SK-N-SH (cell line): ENCODE results near the gene CCR5. TPM values are rescaled to one million over a fixed set of nuclear protein-coding genes. Genes with fewer than 3 reads are reported as not detected.

Source experiments
- CTCF ChIA-PET: fragments of 300-600, 350-600 bp; formaldehyde crosslinking; extraction: SDS; loops from one replicate; lab custom pipeline; 2021; lab: Yijun Ruan, JAX
- POLR2A ChIA-PET: fragments of 350-600 bp; sonication (Branson Sonifier 250); formaldehyde crosslinking; extraction: SDS; loops from one replicate; lab custom pipeline; 2020; ENCODE audit warnings: antibody characterized with exemption, inconsistent platforms; lab: Yijun Ruan, JAX
- DNase-seq: peaks from one replicate; pipeline ENCODE4 v3.0.0; 2012
- H2AFZ ChIP-seq: fragments of 200-600 bp; sonication (generic); 2 replicates; pipeline ENCODE4 v1.8.1; 2016; ENCODE audit warnings: antibody characterized with exemption, mild to moderate bottlenecking, low read depth
- H3F3A ChIP-seq: fragments of 200-600 bp; sonication (generic); replicated peaks from 2 replicates; pipeline ENCODE3; 2016; ENCODE audit warnings: antibody characterized with exemption, mild to moderate bottlenecking; ENCODE audit not compliant: insufficient read depth
- H3K27ac ChIP-seq, 2 experiments: fragments of 200-500 bp in 1 of 2; fragments of 200-600 bp in 1 of 2; sonication (Bioruptor generic) in 1 of 2; sonication (generic), shearing (Covaris generic) in 1 of 2; 2 replicates each; pipeline versions ENCODE4 v1.5.1 to v1.6.1; 2014 to 2016; ENCODE audit warnings: low read depth in 2 of 2, inconsistent platforms in 1 of 2, low read length in 1 of 2, mild to moderate bottlenecking in 1 of 2, mixed read lengths in 1 of 2
- H3K27me3 ChIP-seq: fragments of 200-600 bp; sonication (generic), shearing (Covaris generic); 2 replicates; pipeline ENCODE4 v1.6.1; 2016; ENCODE audit warnings: mixed run types; ENCODE audit not compliant: insufficient read depth
- H3K36me3 ChIP-seq, 2 experiments: fragments of 200-500 bp in 1 of 2; fragments of 200-600 bp in 1 of 2; sonication (Bioruptor generic) in 1 of 2; sonication (generic) in 1 of 2; replicated peaks in 1 of 2; 2 replicates each; pipeline versions ENCODE3 to v1.5.1; 2014 to 2016; ENCODE audit warnings: low read length in 1 of 2, mild to moderate bottlenecking in 1 of 2; ENCODE audit not compliant: insufficient read depth in 2 of 2, control insufficient read depth in 1 of 2
- H3K4me1 ChIP-seq, 2 experiments: fragments of 200-500 bp in 1 of 2; fragments of 200-600 bp in 1 of 2; sonication (Bioruptor generic) in 1 of 2; sonication (generic), shearing (Covaris generic) in 1 of 2; 2 replicates each; pipeline versions ENCODE4 v1.5.1 to v1.6.1; 2014 to 2016; ENCODE audit warnings: low read depth in 1 of 2, low read length in 1 of 2, mixed run types in 1 of 2; ENCODE audit not compliant: insufficient read depth in 2 of 2, control insufficient read depth in 1 of 2
- H3K4me2 ChIP-seq: fragments of 200-600 bp; sonication (generic), shearing (Covaris generic); 2 replicates; pipeline ENCODE4 v1.6.1; 2017; ENCODE audit warnings: mixed run types
- H3K4me3 ChIP-seq, 2 experiments: fragments of 200-500 bp in 1 of 2; fragments of 200-600 bp in 1 of 2; sonication (Bioruptor generic) in 1 of 2; sonication (generic), shearing (Covaris generic) in 1 of 2; 2 replicates each; pipeline versions ENCODE4 v1.5.1 to v1.8.1; 2014 to 2016; ENCODE audit warnings: low read depth in 2 of 2, inconsistent platforms in 1 of 2, low read length in 1 of 2, mild to moderate bottlenecking in 1 of 2, mixed read lengths in 1 of 2, moderate library complexity in 1 of 2
- H3K79me2 ChIP-seq: fragments of 200-600 bp; sonication (generic); 2 replicates; pipeline ENCODE4 v1.8.1; 2017; ENCODE audit warnings: mild to moderate bottlenecking; ENCODE audit not compliant: insufficient read depth
- H3K9ac ChIP-seq: fragments of 200-600 bp; sonication (generic); 2 replicates; pipeline ENCODE4 v1.6.1; 2017; ENCODE audit warnings: mixed run types
- H3K9me2 ChIP-seq: fragments of 200-600 bp; sonication (generic); 2 replicates; pipeline ENCODE4 v1.6.1; 2017; ENCODE audit warnings: mixed run types
- H3K9me3 ChIP-seq: fragments of 200-600 bp; sonication (generic); 2 replicates; pipeline ENCODE4 v1.6.1; 2017; ENCODE audit warnings: mixed run types, mild to moderate bottlenecking, moderate library complexity
- H4K20me1 ChIP-seq: fragments of 200-600 bp; sonication (generic); 2 replicates; pipeline ENCODE4 v1.6.1; 2017; ENCODE audit warnings: mild to moderate bottlenecking, mixed run types; ENCODE audit not compliant: insufficient read depth
- ELF1 ChIP-seq: IDR thresholded peaks from 2 replicates; pipeline ENCODE4 v1.4.0; 2012
- EP300 ChIP-seq, 2 experiments: IDR thresholded peaks; 2 replicates each; pipeline versions ENCODE4 v1.4.0 to v1.6.1; 2012; ENCODE audit warnings: borderline replicate concordance in 1 of 2, low read depth in 1 of 2, low read length in 1 of 2
- FOSL2 ChIP-seq: IDR thresholded peaks from 2 replicates; pipeline ENCODE4 v1.4.0; 2012; ENCODE audit warnings: low read depth, mild to moderate bottlenecking, moderate library complexity, borderline replicate concordance
- FOXJ3 ChIP-seq: sonication (generic); formaldehyde crosslinking; IDR thresholded peaks from 2 replicates; pipeline ENCODE4 v1.5.1; 2020; ENCODE audit warnings: mild to moderate bottlenecking, missing genetic modification reagents
- GATA2 ChIP-seq: sonication (generic); formaldehyde crosslinking; IDR thresholded peaks from 2 replicates; pipeline ENCODE4 v1.5.0; 2020; ENCODE audit warnings: mild to moderate bottlenecking, missing genetic modification reagents
- JUND ChIP-seq: IDR thresholded peaks from 2 replicates; pipeline ENCODE4 v1.4.0; 2012
- NFIC ChIP-seq: IDR thresholded peaks from 2 replicates; pipeline ENCODE4 v1.4.0; 2012; ENCODE audit warnings: borderline replicate concordance
- POLR2AphosphoS5 ChIP-seq: IDR thresholded peaks from 2 replicates; pipeline ENCODE4 v1.6.1; 2012; ENCODE audit warnings: low read depth, low read length
- RCOR1 ChIP-seq: fragments of 150-350 bp; IDR thresholded peaks from 2 replicates; pipeline ENCODE4 v1.6.1; 2017; ENCODE audit warnings: antibody characterized with exemption, low read length
- REST ChIP-seq: IDR thresholded peaks from 2 replicates; pipeline ENCODE4 v1.6.1; 2012; ENCODE audit warnings: mild to moderate bottlenecking, low read depth, low read length, moderate library complexity
- RFX5 ChIP-seq: IDR thresholded peaks from 2 replicates; pipeline ENCODE4 v1.6.1; 2012; ENCODE audit warnings: mild to moderate bottlenecking, improper control_type of control experiment, low read length
- RXRA ChIP-seq: IDR thresholded peaks from 2 replicates; pipeline ENCODE4 v1.4.0; 2012; ENCODE audit warnings: low read depth, mild to moderate bottlenecking, borderline replicate concordance
- TCF12 ChIP-seq: IDR thresholded peaks from 2 replicates; pipeline ENCODE4 v1.4.0; 2012
- TEAD4 ChIP-seq: IDR thresholded peaks from 2 replicates; pipeline ENCODE4 v1.4.0; 2012; ENCODE audit warnings: mild to moderate bottlenecking, borderline replicate concordance; ENCODE audit not compliant: insufficient read depth
- YY1 ChIP-seq: IDR thresholded peaks from 2 replicates; pipeline ENCODE4 v1.4.0; 2012; ENCODE audit warnings: low read depth, mild to moderate bottlenecking
- WGBS: methylation state at CpG from one replicate; pipeline ENCODE4 v1.1.6; 2017; ENCODE audit warnings: low lambda C conversion rate; 5-methylcytosine and 5-hydroxymethylcytosine counted together
- polyA plus RNA-seq, 3 experiments: library from polyadenylated mRNA; depleted of rRNA; stranded (reverse); fragments of >200 nt; gene quantifications; 2 replicates each; pipeline ENCODE4 v1.2.3, GENCODE V29; 2012
- TF ChIP-seq, protein P1 (sequence below): fragments of 200-600 bp; sonication (generic); IDR thresholded peaks from 2 replicates; pipeline ENCODE4 v1.6.1; 2017; ENCODE audit warnings: antibody characterized with exemption, mild to moderate bottlenecking, moderate library complexity
- TF ChIP-seq, protein P2 (sequence below): IDR thresholded peaks from 2 replicates; pipeline ENCODE4; 2012

The CCR5 gene
- polyA plus RNA-seq, 1 of the 3 experiments (the other 2 are of a cell fraction): not detected

GRCh38 chr3:46375218-46375617, 4.5 kb downstream of the CCR5 start:
- no peaks in the 10 kb centered on the region for H3K4me1 ChIP-seq
- H3K4me3 ChIP-seq: no peak overlapping the region
- DNase-seq: no peak
- no peaks in the 10 kb centered on the region for H3K9me3 ChIP-seq
- H3K27ac ChIP-seq: no peak overlapping the region
- CTCF ChIA-PET: interaction anchor here (1.6 kb wide), 1 partner anchor 436 kb away, joined by 5 read pairs; no protein-coding TSS in a partner anchor
- no peak overlapping the region for H3K9ac ChIP-seq
- no peak overlapping the region for H3K4me2 ChIP-seq
- H3K9me2 ChIP-seq: no peaks in the 10 kb centered on the region
- no peak overlapping the region for H2AFZ ChIP-seq
- H3F3A ChIP-seq: peaks cover 3% of the 10 kb centered on the region
- H3K27me3 ChIP-seq: peaks cover 42% of the 10 kb centered on the region
- TF ChIP-seq FOXJ3 (CRISPR knock-in tag) (no peak), JUND (no peak), ELF1 (no peak), EP300 (IDR thresholded peaks at IDR 0.05; ENCODE audit: borderline replicate concordance in 1 of 2, low read depth in 1 of 2, low read length in 1 of 2) (no peak), TCF12 (no peak), POLR2AphosphoS5 (no peak), RFX5 (no peak), TEAD4 (no peak), NFIC (no peak), GATA2 (CRISPR knock-in tag) (no peak), REST (no peak)
- TF ChIP-seq, protein P1, sequence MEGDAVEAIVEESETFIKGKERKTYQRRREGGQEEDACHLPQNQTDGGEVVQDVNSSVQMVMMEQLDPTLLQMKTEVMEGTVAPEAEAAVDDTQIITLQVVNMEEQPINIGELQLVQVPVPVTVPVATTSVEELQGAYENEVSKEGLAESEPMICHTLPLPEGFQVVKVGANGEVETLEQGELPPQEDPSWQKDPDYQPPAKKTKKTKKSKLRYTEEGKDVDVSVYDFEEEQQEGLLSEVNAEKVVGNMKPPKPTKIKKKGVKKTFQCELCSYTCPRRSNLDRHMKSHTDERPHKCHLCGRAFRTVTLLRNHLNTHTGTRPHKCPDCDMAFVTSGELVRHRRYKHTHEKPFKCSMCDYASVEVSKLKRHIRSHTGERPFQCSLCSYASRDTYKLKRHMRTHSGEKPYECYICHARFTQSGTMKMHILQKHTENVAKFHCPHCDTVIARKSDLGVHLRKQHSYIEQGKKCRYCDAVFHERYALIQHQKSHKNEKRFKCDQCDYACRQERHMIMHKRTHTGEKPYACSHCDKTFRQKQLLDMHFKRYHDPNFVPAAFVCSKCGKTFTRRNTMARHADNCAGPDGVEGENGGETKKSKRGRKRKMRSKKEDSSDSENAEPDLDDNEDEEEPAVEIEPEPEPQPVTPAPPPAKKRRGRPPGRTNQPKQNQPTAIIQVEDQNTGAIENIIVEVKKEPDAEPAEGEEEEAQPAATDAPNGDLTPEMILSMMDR: no peak
- TF ChIP-seq, protein P2, sequence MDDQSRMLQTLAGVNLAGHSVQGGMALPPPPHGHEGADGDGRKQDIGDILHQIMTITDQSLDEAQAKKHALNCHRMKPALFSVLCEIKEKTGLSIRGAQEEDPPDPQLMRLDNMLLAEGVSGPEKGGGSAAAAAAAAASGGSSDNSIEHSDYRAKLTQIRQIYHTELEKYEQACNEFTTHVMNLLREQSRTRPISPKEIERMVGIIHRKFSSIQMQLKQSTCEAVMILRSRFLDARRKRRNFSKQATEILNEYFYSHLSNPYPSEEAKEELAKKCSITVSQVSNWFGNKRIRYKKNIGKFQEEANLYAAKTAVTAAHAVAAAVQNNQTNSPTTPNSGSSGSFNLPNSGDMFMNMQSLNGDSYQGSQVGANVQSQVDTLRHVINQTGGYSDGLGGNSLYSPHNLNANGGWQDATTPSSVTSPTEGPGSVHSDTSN: no peak
- TF ChIP-seq, all 33 proteins: peak for 0
- Histone ChIP-seq H4K20me1 (no peaks in the 10 kb centered on the region), H3K36me3 (no peaks in the 10 kb centered on the region), H3K79me2 (no peaks in the 10 kb centered on the region)
- 0% methylated on average over 2 of the region's 2 CpGs for WGBS
- POLR2A ChIA-PET: no interaction called here

- no peak overlapping the region for H3K27ac ChIP-seq
- WGBS: 0% methylated on average over 2 of the region's 2 CpGs
- no peaks in the 10 kb centered on the region for H3K9me2 ChIP-seq
- H3K9ac ChIP-seq: no peak overlapping the region
- H3K79me2 ChIP-seq: no peaks in the 10 kb centered on the region
- no peaks in the 10 kb centered on the region; a peak in 1 of 4 replicates for H3K4me1 ChIP-seq
- no peaks in the 10 kb centered on the region for H3K36me3 ChIP-seq
- ChIA-PET CTCF (no interaction called here), POLR2A (no interaction called here)
- no peak overlapping the region for H3K4me2 ChIP-seq
- H2AFZ ChIP-seq: no peak overlapping the region
- DNase-seq: no peak
- no peaks in the 10 kb centered on the region for H4K20me1 ChIP-seq
- peaks cover 43% of the 10 kb centered on the region for H3K27me3 ChIP-seq
- no peak overlapping the region for H3K4me3 ChIP-seq
- peaks cover 3% of the 10 kb centered on the region for H3F3A ChIP-seq
- no peaks in the 10 kb centered on the region for H3K9me3 ChIP-seq
- TF ChIP-seq RCOR1: no peak
- no peak for TF ChIP-seq RXRA
- no peak for TF ChIP-seq FOSL2
- TF ChIP-seq NFIC: no peak
- TF ChIP-seq, protein P1: no peak
- TF ChIP-seq YY1: no peak
These were observed 5.1 kb downstream of the CCR5 start for GRCh38 chr3:46375814-46376213.
